H9 (cell line): ENCODE results near the gene ANKRD29. TPM values are rescaled to one million over a fixed set of nuclear protein-coding genes. Genes with fewer than 3 reads are reported as not detected.

Experiments
- DNase-seq: peaks from one replicate; pipeline ENCODE4 v3.0.0-alpha.2; 2017
- H2AFZ ChIP-seq: one replicate; pipeline ENCODE4 v1.6.1; 2013; ENCODE audit warnings: mild to moderate bottlenecking, low read length, control low read depth, moderate library complexity
- H2AK5ac ChIP-seq: 2 replicates; pipeline ENCODE4 v1.6.1; 2013; ENCODE audit warnings: low read length, control low read depth, mixed read lengths; ENCODE audit not compliant: insufficient read length
- H2BK120ac ChIP-seq: one replicate; pipeline ENCODE4 v1.6.1; 2013; ENCODE audit warnings: low read depth, mild to moderate bottlenecking, low read length, control low read depth, inconsistent platforms; ENCODE audit not compliant: poor library complexity, severe bottlenecking
- H2BK12ac ChIP-seq: 2 replicates; pipeline ENCODE4 v1.6.1; 2013; ENCODE audit warnings: low read length, control low read depth, mixed read lengths, low read depth; ENCODE audit not compliant: insufficient read length
- H2BK15ac ChIP-seq: 2 replicates; pipeline ENCODE4 v1.6.1; 2013; ENCODE audit warnings: low read depth, low read length, control low read depth
- H2BK20ac ChIP-seq: one replicate; pipeline ENCODE4 v1.6.1; 2013; ENCODE audit warnings: low read depth, mild to moderate bottlenecking, low read length, control low read depth, inconsistent platforms; ENCODE audit not compliant: poor library complexity, severe bottlenecking
- H2BK5ac ChIP-seq: 2 replicates; pipeline ENCODE4 v1.6.1; 2013; ENCODE audit warnings: low read length, control low read depth, mixed read lengths; ENCODE audit not compliant: insufficient read length
- H3K14ac ChIP-seq: 2 replicates; pipeline ENCODE4 v1.6.1; 2013; ENCODE audit warnings: low read length, control low read depth; ENCODE audit not compliant: insufficient read depth
- H3K18ac ChIP-seq: 2 replicates; pipeline ENCODE4 v1.6.1; 2013; ENCODE audit warnings: low read depth, mild to moderate bottlenecking, mixed read lengths, low read length, control low read depth; ENCODE audit not compliant: insufficient read length
- H3K23ac ChIP-seq: 2 replicates; pipeline ENCODE4 v1.6.1; 2013; ENCODE audit warnings: low read length, control low read depth, mixed read lengths, low read depth; ENCODE audit not compliant: insufficient read length
- H3K23me2 ChIP-seq: 2 replicates; pipeline ENCODE4 v1.6.1; 2013; ENCODE audit warnings: low read depth, mild to moderate bottlenecking, mixed read lengths, low read length, control low read depth; ENCODE audit not compliant: insufficient read length, poor library complexity, severe bottlenecking
- H3K27ac ChIP-seq: 2 replicates; pipeline ENCODE4 v1.5.1; 2013; ENCODE audit warnings: low read length, control low read depth, mixed read lengths, low read depth; ENCODE audit not compliant: insufficient read length
- H3K27me3 ChIP-seq: 2 replicates; pipeline ENCODE4 v1.6.1; 2013; ENCODE audit warnings: low read length, control low read depth, inconsistent platforms; ENCODE audit not compliant: insufficient read depth
- H3K4ac ChIP-seq: 2 replicates; pipeline ENCODE4 v1.6.1; 2013; ENCODE audit warnings: low read depth, mild to moderate bottlenecking, control low read depth, inconsistent platforms, low read length, moderate library complexity
- H3K4me1 ChIP-seq: 2 replicates; pipeline ENCODE4 v1.6.1; 2013; ENCODE audit warnings: low read length, control low read depth, inconsistent platforms; ENCODE audit not compliant: insufficient read depth
- H3K4me2 ChIP-seq: 2 replicates; pipeline ENCODE4 v1.6.1; 2013; ENCODE audit warnings: low read length, control low read depth, mixed read lengths; ENCODE audit not compliant: insufficient read length, insufficient read depth
- H3K56ac ChIP-seq: 2 replicates; pipeline ENCODE4 v1.6.1; 2013; ENCODE audit warnings: low read depth, mild to moderate bottlenecking, mixed read lengths, low read length, control low read depth; ENCODE audit not compliant: insufficient read length
- H3K79me1 ChIP-seq: 2 replicates; pipeline ENCODE4 v1.6.1; 2013; ENCODE audit warnings: low read depth, mild to moderate bottlenecking, moderate library complexity, low read length, control low read depth, inconsistent platforms; ENCODE audit not compliant: insufficient read depth, poor library complexity, severe bottlenecking
- H3K79me2 ChIP-seq: 2 replicates; pipeline ENCODE4 v1.6.1; 2013; ENCODE audit warnings: low read length, control low read depth, inconsistent platforms; ENCODE audit not compliant: insufficient read depth
- H3K9ac ChIP-seq: 2 replicates; pipeline ENCODE4 v1.6.1; 2013; ENCODE audit warnings: low read length, control low read depth, mixed read lengths; ENCODE audit not compliant: insufficient read length; ENCODE audit errors: extremely low read depth
- H3K9me3 ChIP-seq: one replicate; pipeline ENCODE4 v1.6.1; 2013; ENCODE audit warnings: low read depth, low read length, inconsistent platforms; ENCODE audit not compliant: control insufficient read depth
- H3T11ph ChIP-seq: one replicate; pipeline ENCODE4 v1.6.1; 2013; ENCODE audit warnings: mild to moderate bottlenecking, low read length, control low read depth, inconsistent platforms
- H4K20me1 ChIP-seq: one replicate; pipeline ENCODE4 v1.6.1; 2013; ENCODE audit not compliant: control insufficient read depth, insufficient read length, insufficient read depth
- H4K5ac ChIP-seq: 2 replicates; pipeline ENCODE4 v1.6.1; 2013; ENCODE audit warnings: low read depth, mild to moderate bottlenecking, mixed read lengths, low read length, control low read depth; ENCODE audit not compliant: insufficient read length
- H4K8ac ChIP-seq: replicated peaks from 2 replicates; pipeline ENCODE4 v1.6.1; 2013; ENCODE audit warnings: low read length, control low read depth, mixed read lengths, low read depth; ENCODE audit not compliant: insufficient read length
- H4K91ac ChIP-seq: 2 replicates; pipeline ENCODE4 v1.6.1; 2013; ENCODE audit warnings: low read depth, mild to moderate bottlenecking, moderate library complexity, mixed read lengths, low read length, control low read depth; ENCODE audit not compliant: insufficient read length
- H3K27ac Mint-ChIP-seq, 3 experiments: 2 replicates in 2 of 3; 3 replicates in 1 of 3; pipeline ENCODE4 v1.8.0; 2020 to 2021; ENCODE audit warnings: mixed read lengths in 3 of 3, mild to moderate bottlenecking in 1 of 3, moderate library complexity in 1 of 3
- H3K27me3 Mint-ChIP-seq: 2 replicates; pipeline ENCODE4 v1.8.0; 2021; ENCODE audit warnings: low read depth, mild to moderate bottlenecking, moderate library complexity, mixed read lengths
- H3K36me3 Mint-ChIP-seq, 3 experiments: 2 replicates in 2 of 3; 3 replicates in 1 of 3; pipeline ENCODE4 v1.8.0; 2020 to 2021; ENCODE audit warnings: low read depth in 3 of 3, mixed read lengths in 3 of 3; ENCODE audit not compliant: insufficient read depth in 1 of 3
- H3K4me1 Mint-ChIP-seq, 2 experiments: 2 replicates each; pipeline ENCODE4 v1.8.0; 2020; ENCODE audit warnings: mixed read lengths in 2 of 2
- H3K4me3 Mint-ChIP-seq, 2 experiments: 2 replicates in 1 of 2; 3 replicates in 1 of 2; pipeline ENCODE4 v1.8.0; 2020 to 2021; ENCODE audit warnings: mild to moderate bottlenecking in 2 of 2, mixed read lengths in 2 of 2, moderate library complexity in 1 of 2
- H3K9me3 Mint-ChIP-seq, 2 experiments: 2 replicates in 1 of 2; 3 replicates in 1 of 2; pipeline ENCODE4 v1.8.0; 2020; ENCODE audit warnings: mild to moderate bottlenecking in 2 of 2, mixed read lengths in 2 of 2, moderate library complexity in 1 of 2
- WGBS: extraction: QIAGEN DNeasy Blood & Tissue Kit; methylation state at CpG from one replicate; pipeline ENCODE4 v1.1.7; 2013; ENCODE audit warnings: missing lambda C conversion rate, low lambda C conversion rate, mixed read lengths; ENCODE audit not compliant: insufficient read length; ENCODE audit errors: extremely low coverage; 5-methylcytosine and 5-hydroxymethylcytosine counted together
- total RNA-seq: library from RNA; stranded (reverse); gene quantifications from 2 replicates; pipeline ENCODE4 v1.2.1, GENCODE V29; 2021
- TF ChIP-seq, protein P1 (sequence below): fragments of 200-600 bp; sonication (generic); conservative IDR thresholded peaks from 3 replicates; pipeline ENCODE4 v1.8.0; 2021; ENCODE audit warnings: antibody characterized with exemption, mild to moderate bottlenecking

ANKRD29 gene
- total RNA-seq, 1 experiment from 2014 or later = 2.1 TPM

DNA sequence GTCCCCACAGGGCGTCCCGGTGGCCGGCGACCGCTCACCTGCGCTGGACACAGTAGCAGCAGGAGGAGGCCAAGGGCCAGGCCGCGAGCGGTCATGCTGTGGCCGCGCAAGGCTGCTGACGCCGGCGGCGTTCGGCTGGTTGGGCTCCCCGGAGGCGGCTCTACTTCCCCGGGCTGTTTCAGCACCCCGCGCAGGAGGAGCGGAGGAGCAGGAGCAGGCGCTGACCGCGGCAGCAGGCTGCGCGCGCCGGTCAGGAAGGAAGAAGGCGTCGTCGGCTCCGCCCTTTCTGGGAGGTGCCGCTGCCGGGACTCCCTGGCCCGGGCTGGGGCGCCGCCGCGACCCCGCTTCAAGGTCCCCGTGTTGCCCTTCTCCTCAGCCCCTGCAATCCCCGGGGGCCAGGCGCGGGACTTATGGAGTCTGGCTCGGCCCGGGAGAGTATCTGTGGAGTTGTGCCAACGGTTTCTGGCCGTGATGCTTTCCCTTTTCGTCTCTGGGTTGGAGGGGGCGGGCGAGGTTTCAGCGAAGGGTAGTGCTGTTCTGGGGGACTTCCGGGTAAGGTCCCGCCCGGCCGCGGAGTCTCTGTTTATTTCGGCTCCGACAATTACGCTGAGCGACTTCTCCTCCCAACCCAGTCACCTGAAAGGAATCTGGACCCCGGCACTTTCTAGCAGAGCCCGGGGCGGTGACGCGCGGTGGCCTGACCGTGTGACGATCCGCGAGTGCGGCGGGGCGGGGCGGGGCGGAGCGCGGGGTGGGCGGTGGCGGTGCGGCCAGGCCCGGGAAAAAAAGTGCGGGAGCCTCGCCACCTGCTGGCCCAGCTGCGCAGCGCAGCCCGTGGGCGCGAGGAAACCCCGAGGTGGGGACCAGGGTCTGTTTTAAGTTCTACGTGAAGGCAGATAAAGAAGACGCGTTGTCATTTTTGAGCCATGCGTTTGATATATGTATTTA is 76.2 kb downstream of the ANKRD29 start, which contains the start of gene NPC1:
Gene NPC1 (minus strand): TSS at position 258 of the 948 bp plus-strand sequence. CDS start 163 bp downstream, at position 95.
- no peak within 1 kb of the TSS for H2BK15ac ChIP-seq
- peaks cover 16% of the 10 kb centered on the region; the same call in 1 of the 2 replicates for H3K79me2 ChIP-seq
- H3T11ph ChIP-seq = no peak within 1 kb of the TSS
- H3K9ac ChIP-seq = peak within 1 kb of the TSS; percentile 90
- no peaks in the 10 kb centered on the region for H3K9me3 ChIP-seq
- H2BK120ac ChIP-seq = peak within 1 kb of the TSS; percentile 49
- peaks cover 8% of the 10 kb centered on the region for H3K23me2 ChIP-seq
- H2AFZ ChIP-seq = no peak within 1 kb of the TSS
- H3K27ac ChIP-seq = peak within 1 kb of the TSS; percentile 71
- no peak within 1 kb of the TSS for H3K23ac ChIP-seq
- Mint-ChIP-seq H3K36me3 (peaks cover 0 to 2% (median 0%) of the 10 kb centered on the region in 3 experiments; a peak in 1 of 7 replicates), H3K4me3 (peak within 1 kb of the TSS; percentile 92 to 97), H3K9me3 (no peaks in the 10 kb centered on the region), H3K4me1 (peaks cover 24 to 29% of the 10 kb centered on the region in 2 experiments), H3K27ac (peak within 1 kb of the TSS; percentile 96 to 98 (median 98)), H3K27me3 (peaks cover 5% of the 10 kb centered on the region)
- peak within 1 kb of the TSS; percentile 77 for H3K18ac ChIP-seq
- H3K4me1 ChIP-seq = peaks cover 4% of the 10 kb centered on the region; the same call in 1 of the 2 replicates
- H4K20me1 ChIP-seq = no peaks in the 10 kb centered on the region
- H4K8ac ChIP-seq = no peak within 1 kb of the TSS
- peak; percentile 93 for DNase-seq
- H3K4me2 ChIP-seq = peak within 1 kb of the TSS; percentile 98
- H2BK20ac ChIP-seq = no peak within 1 kb of the TSS
- no peaks in the 10 kb centered on the region for H3K79me1 ChIP-seq
- peak within 1 kb of the TSS; percentile 94 for H3K14ac ChIP-seq
- H3K27me3 ChIP-seq = no peaks in the 10 kb centered on the region
- TF ChIP-seq, protein P1, sequence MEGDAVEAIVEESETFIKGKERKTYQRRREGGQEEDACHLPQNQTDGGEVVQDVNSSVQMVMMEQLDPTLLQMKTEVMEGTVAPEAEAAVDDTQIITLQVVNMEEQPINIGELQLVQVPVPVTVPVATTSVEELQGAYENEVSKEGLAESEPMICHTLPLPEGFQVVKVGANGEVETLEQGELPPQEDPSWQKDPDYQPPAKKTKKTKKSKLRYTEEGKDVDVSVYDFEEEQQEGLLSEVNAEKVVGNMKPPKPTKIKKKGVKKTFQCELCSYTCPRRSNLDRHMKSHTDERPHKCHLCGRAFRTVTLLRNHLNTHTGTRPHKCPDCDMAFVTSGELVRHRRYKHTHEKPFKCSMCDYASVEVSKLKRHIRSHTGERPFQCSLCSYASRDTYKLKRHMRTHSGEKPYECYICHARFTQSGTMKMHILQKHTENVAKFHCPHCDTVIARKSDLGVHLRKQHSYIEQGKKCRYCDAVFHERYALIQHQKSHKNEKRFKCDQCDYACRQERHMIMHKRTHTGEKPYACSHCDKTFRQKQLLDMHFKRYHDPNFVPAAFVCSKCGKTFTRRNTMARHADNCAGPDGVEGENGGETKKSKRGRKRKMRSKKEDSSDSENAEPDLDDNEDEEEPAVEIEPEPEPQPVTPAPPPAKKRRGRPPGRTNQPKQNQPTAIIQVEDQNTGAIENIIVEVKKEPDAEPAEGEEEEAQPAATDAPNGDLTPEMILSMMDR = peak; percentile 89
- H2BK12ac ChIP-seq = no peak within 1 kb of the TSS
- no peak within 1 kb of the TSS for H2AK5ac ChIP-seq
- peak within 1 kb of the TSS; percentile 17 for H4K91ac ChIP-seq
- H4K5ac ChIP-seq = no peak within 1 kb of the TSS
- no peak within 1 kb of the TSS; the same call in 1 of the 2 replicates for H3K4ac ChIP-seq
- H3K56ac ChIP-seq = peak within 1 kb of the TSS; percentile 37
- no peak within 1 kb of the TSS for H2BK5ac ChIP-seq
- WGBS = no CpG with 5 or more reads among the region's 95 CpGs
